ENCODE measurements around the gene CCER1.
"Not testable (repeated sequence)": the region's sequence is repeated elsewhere in the genome, so short reads cannot be mapped to it uniquely, and the experiment has no call there.

GRCh38 chr12:90985331-90985730 is 30.4 kb upstream of the CCER1 start:
- TF ChIP-seq CTCF, POLR2A (IDR thresholded peaks at IDR 0.05): not testable (repeated sequence)

Measured in right lobe of liver (tissue), 4 donors.